ENCODE data around the gene KLHL17. TPM values are rescaled to one million over a fixed set of nuclear protein-coding genes. Genes with fewer than 3 reads are reported as not detected.

Gene KLHL17
- total and polyA plus RNA-seq, 9 of the 15 experiments (the other 6 are each of a cell fraction or from before 2014, with no cell fraction given) = 0.14 to 84.8 (median 13.0) TPM

- TF ChIP-seq ZNF592 (IDR thresholded peaks at IDR 0.05) = no peak
- no peak for TF ChIP-seq ZNF431 (CRISPR knock-in tag; IDR thresholded peaks at IDR 0.05)
- no peak for TF ChIP-seq ZFP1 (CRISPR knock-in tag; IDR thresholded peaks at IDR 0.05)
- TF ChIP-seq ZNF184 (CRISPR knock-in tag; IDR thresholded peaks at IDR 0.05) = no peak
- no peak for TF ChIP-seq ZNF354B (CRISPR knock-in tag; IDR thresholded peaks at IDR 0.05)
- TF ChIP-seq OTX1 (CRISPR knock-in tag; IDR thresholded peaks at IDR 0.05) = no peak
- no peak for TF ChIP-seq ZNF134 (CRISPR knock-in tag; conservative IDR thresholded peaks at IDR 0.05)
- TF ChIP-seq ZNF717 (CRISPR knock-in tag; IDR thresholded peaks at IDR 0.05) = no peak
- TF ChIP-seq TOE1 (IDR thresholded peaks at IDR 0.05; ENCODE audit: borderline replicate concordance) = no peak
- no peak for TF ChIP-seq TOE1 (CRISPR knock-in tag; IDR thresholded peaks at IDR 0.05; ENCODE audit: borderline replicate concordance, low read depth)
- no peak for TF ChIP-seq BRCA1 (IDR thresholded peaks at IDR 0.05)
- no peak for TF ChIP-seq BRCA1 (CRISPR knock-in tag; IDR thresholded peaks at IDR 0.05)
- TF ChIP-seq, protein P1, sequence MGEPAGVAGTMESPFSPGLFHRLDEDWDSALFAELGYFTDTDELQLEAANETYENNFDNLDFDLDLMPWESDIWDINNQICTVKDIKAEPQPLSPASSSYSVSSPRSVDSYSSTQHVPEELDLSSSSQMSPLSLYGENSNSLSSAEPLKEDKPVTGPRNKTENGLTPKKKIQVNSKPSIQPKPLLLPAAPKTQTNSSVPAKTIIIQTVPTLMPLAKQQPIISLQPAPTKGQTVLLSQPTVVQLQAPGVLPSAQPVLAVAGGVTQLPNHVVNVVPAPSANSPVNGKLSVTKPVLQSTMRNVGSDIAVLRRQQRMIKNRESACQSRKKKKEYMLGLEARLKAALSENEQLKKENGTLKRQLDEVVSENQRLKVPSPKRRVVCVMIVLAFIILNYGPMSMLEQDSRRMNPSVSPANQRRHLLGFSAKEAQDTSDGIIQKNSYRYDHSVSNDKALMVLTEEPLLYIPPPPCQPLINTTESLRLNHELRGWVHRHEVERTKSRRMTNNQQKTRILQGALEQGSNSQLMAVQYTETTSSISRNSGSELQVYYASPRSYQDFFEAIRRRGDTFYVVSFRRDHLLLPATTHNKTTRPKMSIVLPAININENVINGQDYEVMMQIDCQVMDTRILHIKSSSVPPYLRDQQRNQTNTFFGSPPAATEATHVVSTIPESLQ (CRISPR knock-in tag; IDR thresholded peaks at IDR 0.05) = no peak
- no peak for TF ChIP-seq ZNF75A (CRISPR knock-in tag; IDR thresholded peaks at IDR 0.05)
- TF ChIP-seq, protein P2, sequence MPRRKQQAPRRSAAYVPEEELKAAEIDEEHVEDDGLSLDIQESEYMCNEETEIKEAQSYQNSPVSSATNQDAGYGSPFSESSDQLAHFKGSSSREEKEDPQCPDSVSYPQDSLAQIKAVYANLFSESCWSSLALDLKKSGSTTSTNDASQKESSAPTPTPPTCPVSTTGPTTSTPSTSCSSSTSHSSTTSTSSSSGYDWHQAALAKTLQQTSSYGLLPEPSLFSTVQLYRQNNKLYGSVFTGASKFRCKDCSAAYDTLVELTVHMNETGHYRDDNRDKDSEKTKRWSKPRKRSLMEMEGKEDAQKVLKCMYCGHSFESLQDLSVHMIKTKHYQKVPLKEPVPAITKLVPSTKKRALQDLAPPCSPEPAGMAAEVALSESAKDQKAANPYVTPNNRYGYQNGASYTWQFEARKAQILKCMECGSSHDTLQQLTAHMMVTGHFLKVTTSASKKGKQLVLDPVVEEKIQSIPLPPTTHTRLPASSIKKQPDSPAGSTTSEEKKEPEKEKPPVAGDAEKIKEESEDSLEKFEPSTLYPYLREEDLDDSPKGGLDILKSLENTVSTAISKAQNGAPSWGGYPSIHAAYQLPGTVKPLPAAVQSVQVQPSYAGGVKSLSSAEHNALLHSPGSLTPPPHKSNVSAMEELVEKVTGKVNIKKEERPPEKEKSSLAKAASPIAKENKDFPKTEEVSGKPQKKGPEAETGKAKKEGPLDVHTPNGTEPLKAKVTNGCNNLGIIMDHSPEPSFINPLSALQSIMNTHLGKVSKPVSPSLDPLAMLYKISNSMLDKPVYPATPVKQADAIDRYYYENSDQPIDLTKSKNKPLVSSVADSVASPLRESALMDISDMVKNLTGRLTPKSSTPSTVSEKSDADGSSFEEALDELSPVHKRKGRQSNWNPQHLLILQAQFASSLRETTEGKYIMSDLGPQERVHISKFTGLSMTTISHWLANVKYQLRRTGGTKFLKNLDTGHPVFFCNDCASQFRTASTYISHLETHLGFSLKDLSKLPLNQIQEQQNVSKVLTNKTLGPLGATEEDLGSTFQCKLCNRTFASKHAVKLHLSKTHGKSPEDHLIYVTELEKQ (CRISPR knock-in tag; IDR thresholded peaks at IDR 0.05) = no peak
- TF ChIP-seq NCOR1 (IDR thresholded peaks at IDR 0.05) = no peak; the same call in 1 of the 2 replicates
- no peak for TF ChIP-seq ZNF384 (IDR thresholded peaks at IDR 0.05; ENCODE audit: low read depth, low read length)
- TF ChIP-seq TCFL5 (CRISPR knock-in tag; conservative IDR thresholded peaks at IDR 0.05) = no peak
- TF ChIP-seq THRAP3 (IDR thresholded peaks at IDR 0.05; ENCODE audit: borderline replicate concordance) = no peak
- TF ChIP-seq SMARCB1 (IDR thresholded peaks at IDR 0.05; ENCODE audit: insufficient read length, low read depth) = no peak
- TF ChIP-seq POLR2B (IDR thresholded peaks at IDR 0.05; ENCODE audit: low read depth, partially characterized antibody) = no peak
Observed at GRCh38 chr1:941588-942383, 18.6 kb upstream of the KLHL17 start (continued).
